Mesenchymal stem cell (in vitro differentiated cells and primary cell): ENCODE data around the gene LSP1.

Experiments
- DNase-seq: peaks from one replicate; pipeline ENCODE4 v3.0.0-alpha.2; 2013
- H2AFZ ChIP-seq: one replicate; pipeline ENCODE4 v1.6.1; 2013; ENCODE audit warnings: low read depth, mild to moderate bottlenecking, control low read depth, inconsistent platforms, low read length, moderate library complexity
- H2AK5ac ChIP-seq: 2 replicates; pipeline ENCODE4 v1.6.1; 2013; ENCODE audit warnings: low read length, moderate library complexity, mild to moderate bottlenecking, inconsistent platforms; ENCODE audit not compliant: severe bottlenecking
- H2BK120ac ChIP-seq: one replicate; pipeline ENCODE4 v1.6.1; 2013; ENCODE audit warnings: low read depth, mild to moderate bottlenecking, inconsistent platforms, low read length, moderate library complexity
- H2BK12ac ChIP-seq, 2 experiments: one replicate each; pipeline ENCODE4 v1.6.1; 2013; ENCODE audit warnings: inconsistent platforms in 2 of 2, low read length in 2 of 2, mild to moderate bottlenecking in 2 of 2, moderate library complexity in 2 of 2, control low read depth in 1 of 2
- H2BK15ac ChIP-seq: one replicate; pipeline ENCODE4 v1.6.1; 2013; ENCODE audit warnings: mild to moderate bottlenecking, low read depth, inconsistent platforms; ENCODE audit not compliant: poor library complexity, severe bottlenecking
- H2BK5ac ChIP-seq: 2 replicates; pipeline ENCODE4 v1.6.1; 2013; ENCODE audit warnings: low read depth, mild to moderate bottlenecking, low read length, control low read depth, inconsistent platforms; ENCODE audit not compliant: poor library complexity, severe bottlenecking
- H3K14ac ChIP-seq, 2 experiments: one replicate each; pipeline ENCODE4 v1.6.1; 2013; ENCODE audit warnings: inconsistent platforms in 2 of 2, low read length in 2 of 2, control low read depth in 1 of 2, mild to moderate bottlenecking in 1 of 2, moderate library complexity in 1 of 2
- H3K18ac ChIP-seq, 2 experiments: one replicate each; pipeline ENCODE4 v1.6.1; 2013; ENCODE audit warnings: inconsistent platforms in 2 of 2, low read length in 2 of 2, control low read depth in 1 of 2, low read depth in 1 of 2, mild to moderate bottlenecking in 1 of 2
- H3K23ac ChIP-seq, 2 experiments: one replicate each; pipeline ENCODE4 v1.6.1; 2013; ENCODE audit warnings: inconsistent platforms in 2 of 2, low read length in 2 of 2, mild to moderate bottlenecking in 2 of 2, moderate library complexity in 2 of 2, control low read depth in 1 of 2
- H3K27ac ChIP-seq: 2 replicates; pipeline ENCODE4 v1.5.1; 2013; ENCODE audit warnings: mild to moderate bottlenecking, moderate library complexity, low read length, control low read depth, inconsistent platforms; ENCODE audit not compliant: poor library complexity, severe bottlenecking
- H3K27me3 ChIP-seq, 2 experiments: 2 replicates each; pipeline versions ENCODE4 v1.6.1 to v1.7.0; 2013; ENCODE audit warnings: low read length in 2 of 2, mild to moderate bottlenecking in 2 of 2, moderate library complexity in 2 of 2, control low read depth in 1 of 2, inconsistent platforms in 1 of 2; ENCODE audit not compliant: control insufficient read depth in 1 of 2, insufficient read depth in 1 of 2
- H3K36me3 ChIP-seq, 2 experiments: 2 replicates each; pipeline versions ENCODE4 v1.6.1 to v1.7.0; 2013; ENCODE audit warnings: low read length in 2 of 2, control low read depth in 1 of 2, inconsistent platforms in 1 of 2, low read depth in 1 of 2, mild to moderate bottlenecking in 1 of 2; ENCODE audit not compliant: insufficient read depth in 2 of 2, control insufficient read depth in 1 of 2
- H3K4ac ChIP-seq, 2 experiments: one replicate each; pipeline ENCODE4 v1.6.1; 2013; ENCODE audit warnings: inconsistent platforms in 2 of 2, low read length in 2 of 2, mild to moderate bottlenecking in 2 of 2, moderate library complexity in 2 of 2, control low read depth in 1 of 2, low read depth in 1 of 2
- H3K4me1 ChIP-seq: 2 replicates; pipeline ENCODE4 v1.6.1; 2013; ENCODE audit warnings: low read depth, low read length, control low read depth; ENCODE audit not compliant: control insufficient read depth, insufficient read depth
- H3K4me2 ChIP-seq: 2 replicates; pipeline ENCODE4 v1.6.1; 2013; ENCODE audit warnings: low read length, mild to moderate bottlenecking, inconsistent platforms; ENCODE audit not compliant: poor library complexity, severe bottlenecking
- H3K4me3 ChIP-seq, 2 experiments: 2 replicates each; pipeline versions ENCODE4 v1.5.1 to v1.7.0; 2013; ENCODE audit warnings: low read length in 2 of 2, mild to moderate bottlenecking in 2 of 2, control low read depth in 1 of 2, low read depth in 1 of 2; ENCODE audit not compliant: insufficient read depth in 1 of 2
- H3K79me1 ChIP-seq: replicated peaks from 2 replicates; pipeline ENCODE4 v1.6.1; 2013; ENCODE audit warnings: mild to moderate bottlenecking, control low read depth, low read length, inconsistent platforms; ENCODE audit not compliant: poor library complexity, severe bottlenecking
- H3K9ac ChIP-seq: 2 replicates; pipeline ENCODE4 v1.7.0; 2013; ENCODE audit warnings: mild to moderate bottlenecking, low read length, moderate library complexity
- H3K9me3 ChIP-seq: 2 replicates; pipeline ENCODE4 v1.7.0; 2013; ENCODE audit warnings: mild to moderate bottlenecking, low read length; ENCODE audit not compliant: control insufficient read depth
- H4K8ac ChIP-seq: one replicate; pipeline ENCODE4 v1.6.1; 2013; ENCODE audit warnings: inconsistent platforms, mild to moderate bottlenecking, low read length, moderate library complexity
- H4K91ac ChIP-seq: one replicate; pipeline ENCODE4 v1.6.1; 2013; ENCODE audit warnings: mild to moderate bottlenecking, low read length, inconsistent platforms
- WGBS: methylation state at CpG from one replicate; pipeline ENCODE4 v1.1.7; 2013; ENCODE audit warnings: mixed read lengths; 5-methylcytosine and 5-hydroxymethylcytosine counted together

Gene LSP1

DNA sequence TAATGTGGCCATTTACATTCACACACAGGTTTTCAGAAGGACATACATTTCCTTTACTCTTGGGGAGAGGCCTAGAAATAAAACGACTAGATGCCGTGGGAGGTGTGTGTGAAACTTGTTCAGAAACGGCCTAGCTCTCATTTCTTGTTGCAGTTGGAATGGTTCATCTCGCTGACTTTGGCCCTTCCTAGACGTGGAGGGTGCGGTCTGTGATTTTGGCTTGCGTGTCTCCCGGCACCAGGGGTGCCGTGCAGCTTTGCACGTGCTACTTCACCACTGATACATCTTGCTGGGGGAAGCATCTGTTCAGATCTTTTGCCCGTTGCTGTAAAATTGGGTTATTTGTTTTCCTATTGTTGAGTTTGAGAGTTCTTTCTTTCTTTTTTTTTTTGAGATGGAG, 41.9 kb downstream of the LSP1 start:
- H3K4me2 ChIP-seq: no peak overlapping the region
- no peak overlapping the region for H3K4me3 ChIP-seq
- no peak overlapping the region for H3K4ac ChIP-seq
- peaks cover 28 to 29% of the 10 kb centered on the region in 2 experiments for H3K27me3 ChIP-seq
- H4K8ac ChIP-seq: no peak overlapping the region
- H2BK15ac ChIP-seq: no peak overlapping the region
- H3K9me3 ChIP-seq: no peaks in the 10 kb centered on the region
- H3K36me3 ChIP-seq: peaks cover 0 to 5% of the 10 kb centered on the region in 2 experiments
- WGBS: 94% methylated on average over 11 of the region's 11 CpGs
- no peak overlapping the region for H2BK5ac ChIP-seq
- H3K23ac ChIP-seq: no peak overlapping the region
- no peak overlapping the region for H3K18ac ChIP-seq
- no peaks in the 10 kb centered on the region for H3K79me1 ChIP-seq
- H4K91ac ChIP-seq: no peak overlapping the region
- H3K9ac ChIP-seq: no peak overlapping the region
- DNase-seq: no peak
- no peak overlapping the region for H2BK120ac ChIP-seq
- H3K14ac ChIP-seq: no peak overlapping the region
- no peak overlapping the region for H2AK5ac ChIP-seq
- H2AFZ ChIP-seq: no peak overlapping the region
- no peak overlapping the region for H3K27ac ChIP-seq
- no peaks in the 10 kb centered on the region for H3K4me1 ChIP-seq
- no peak overlapping the region for H2BK12ac ChIP-seq

- Histone ChIP-seq H2AK5ac (no peak overlapping the region), H3K4me2 (no peak overlapping the region), H4K8ac (no peak overlapping the region), H2AFZ (no peak overlapping the region), H2BK5ac (no peak overlapping the region), H3K27ac (no peak overlapping the region), H3K23ac (no peak overlapping the region), H3K4me3 (no peak overlapping the region), H4K91ac (no peak overlapping the region), H3K4me1 (no peaks in the 10 kb centered on the region), H3K9me3 (no peaks in the 10 kb centered on the region), H3K18ac (no peak overlapping the region), H3K27me3 (peaks cover 28 to 32% of the 10 kb centered on the region in 2 experiments), H3K4ac (no peak overlapping the region), H2BK15ac (no peak overlapping the region), H3K14ac (no peak overlapping the region), H3K36me3 (no peaks in the 10 kb centered on the region), H2BK12ac (no peak overlapping the region), H3K9ac (no peak overlapping the region), H2BK120ac (no peak overlapping the region), H3K79me1 (no peaks in the 10 kb centered on the region)
- 83% methylated on average over 7 of the region's 10 CpGs for WGBS
- DNase-seq: no peak
Observed at GRCh38 chr11:1896468-1896867, 43.6 kb downstream of the LSP1 start.

- Histone ChIP-seq H3K4me3 (no peak overlapping the region), H2BK15ac (no peak overlapping the region), H3K27me3 (peaks cover 28 to 32% of the 10 kb centered on the region in 2 experiments), H3K14ac (no peak overlapping the region), H4K8ac (no peak overlapping the region), H3K4me2 (no peak overlapping the region), H2BK5ac (no peak overlapping the region), H4K91ac (no peak overlapping the region), H3K9me3 (no peaks in the 10 kb centered on the region), H3K23ac (no peak overlapping the region), H3K79me1 (no peaks in the 10 kb centered on the region), H2BK120ac (no peak overlapping the region), H2AK5ac (no peak overlapping the region), H3K9ac (no peak overlapping the region), H2BK12ac (no peak overlapping the region), H3K4ac (no peak overlapping the region), H3K4me1 (no peaks in the 10 kb centered on the region), H2AFZ (no peak overlapping the region), H3K36me3 (no peaks in the 10 kb centered on the region), H3K27ac (no peak overlapping the region), H3K18ac (no peak overlapping the region)
- DNase-seq: no peak
- WGBS: 84% methylated on average over 12 of the region's 12 CpGs
Observed at GRCh38 chr11:1896923-1897322, 44.0 kb downstream of the LSP1 start.

GRCh38 chr11:1899090-1899489, 46.2 kb downstream of the LSP1 start:
- Histone ChIP-seq H2BK120ac (no peak overlapping the region), H3K18ac (no peak overlapping the region), H2BK12ac (no peak overlapping the region), H3K4me3 (no peak overlapping the region), H3K4ac (no peak overlapping the region), H3K9ac (no peak overlapping the region), H4K91ac (no peak overlapping the region), H3K14ac (no peak overlapping the region), H2BK15ac (no peak overlapping the region), H2BK5ac (no peak overlapping the region), H3K27ac (no peak overlapping the region), H3K4me2 (no peak overlapping the region), H3K27me3 (peaks cover 32 to 41% of the 10 kb centered on the region in 2 experiments), H3K79me1 (no peaks in the 10 kb centered on the region), H2AK5ac (no peak overlapping the region), H3K4me1 (no peaks in the 10 kb centered on the region), H4K8ac (no peak overlapping the region), H3K23ac (no peak overlapping the region), H3K36me3 (no peaks in the 10 kb centered on the region), H2AFZ (no peak overlapping the region), H3K9me3 (no peaks in the 10 kb centered on the region)
- DNase-seq: no peak
- WGBS: 87% methylated on average over 4 of the region's 4 CpGs
